HCT116 (cell line): ENCODE data around the gene KCNK6. TPM values are rescaled to one million over a fixed set of nuclear protein-coding genes. Genes with fewer than 3 reads are reported as not detected.
A peak's percentile ranks its signal among the peaks of the same experiment; 100 is the strongest.

Experiments
- ATAC-seq: fragments of 200-7000 bp; cut with Tn5 transposase; 2 replicates; pipeline ENCODE4 v1.9.1; 2020; ENCODE audit warnings: mild to moderate bottlenecking, moderate library complexity
- BruUV-seq: library from RNA; stranded (reverse); fragments of 400-500 nt; replicated peaks from 2 replicates; lab custom pipeline; 2021; lab: Mats Ljungman, UMichigan
- CTCF ChIA-PET: fragments of 300-600 bp; sonication (Branson Sonifier 250); formaldehyde crosslinking; loops from one replicate; lab custom pipeline; 2021; ENCODE audit warnings: antibody characterized with exemption; lab: Charles Lee
- POLR2A ChIA-PET: fragments of 300-600, 350-600 bp; sonication (Branson Sonifier 250); formaldehyde crosslinking; loops from one replicate; lab custom pipeline; 2021; ENCODE audit warnings: antibody characterized with exemption; lab: Charles Lee
- RAD21 ChIA-PET, 2 experiments: fragments of 300-600 bp; sonication (Branson Sonifier 250); formaldehyde crosslinking; loops; one replicate each; lab custom pipeline; 2023; ENCODE audit warnings: low total read pairs in 2 of 2; ENCODE audit not compliant: uncharacterized antibody in 2 of 2, unreplicated experiment in 2 of 2, low non-redundant PET in 1 of 2; lab: Charles Lee
- DNase-seq: peaks from one replicate; pipeline ENCODE4 v3.0.0-alpha.2; 2010; ENCODE audit warnings: low read depth, low spot score
- H2AFZ ChIP-seq: fragments of 200-600 bp; shearing (Covaris generic), sonication (generic); 2 replicates; pipeline ENCODE4 v1.6.1; 2017; ENCODE audit warnings: low read depth, mixed run types, mixed read lengths, antibody characterized with exemption, low read length; ENCODE audit not compliant: poor library complexity, severe bottlenecking
- H3K27ac ChIP-seq: 2 replicates; pipeline ENCODE4 v1.5.1; 2012; ENCODE audit warnings: low read depth, low read length
- H3K27me3 ChIP-seq: fragments of 200-600 bp; sonication (generic); 2 replicates; pipeline ENCODE4 v1.6.1; 2016; ENCODE audit warnings: mixed run types, low read length, mixed read lengths; ENCODE audit not compliant: insufficient read depth
- H3K36me3 ChIP-seq, 2 experiments: fragments of 200-500 bp in 1 of 2; fragments of 200-600 bp in 1 of 2; sonication (Bioruptor generic) in 1 of 2; sonication (generic) in 1 of 2; 2 replicates each; pipeline versions ENCODE4 v1.5.1 to v1.6.1; 2014 to 2016; ENCODE audit warnings: low read length in 2 of 2, inconsistent platforms in 1 of 2, mixed read lengths in 1 of 2, mixed run types in 1 of 2; ENCODE audit not compliant: insufficient read depth in 2 of 2, control insufficient read depth in 1 of 2
- H3K4me1 ChIP-seq, 2 experiments: fragments of 200-600 bp in 1 of 2; sonication (generic) in 1 of 2; 2 replicates each; pipeline versions ENCODE4 v1.5.1 to v1.6.1; 2012 to 2017; ENCODE audit warnings: low read length in 2 of 2, inconsistent platforms in 1 of 2, mild to moderate bottlenecking in 1 of 2, mixed read lengths in 1 of 2, mixed run types in 1 of 2, moderate library complexity in 1 of 2; ENCODE audit not compliant: insufficient read depth in 2 of 2, control insufficient read depth in 1 of 2
- H3K4me2 ChIP-seq: fragments of 200-600 bp; sonication (generic); 2 replicates; pipeline ENCODE4 v1.6.1; 2017; ENCODE audit warnings: mixed run types, low read length, mixed read lengths
- H3K4me3 ChIP-seq, 2 experiments: fragments of 200-600 bp in 1 of 2; sonication (generic) in 1 of 2; replicated peaks in 1 of 2; 2 replicates each; pipeline ENCODE4 v1.5.1; 2011 to 2016; ENCODE audit warnings: low read length in 2 of 2, control low read depth in 1 of 2, low read depth in 1 of 2, mild to moderate bottlenecking in 1 of 2, mixed read lengths in 1 of 2, mixed run types in 1 of 2
- H3K79me2 ChIP-seq: fragments of 200-600 bp; sonication (generic); 2 replicates; pipeline ENCODE4 v1.6.1; 2017; ENCODE audit warnings: mild to moderate bottlenecking, mixed run types, low read length, moderate library complexity, mixed read lengths; ENCODE audit not compliant: insufficient read depth
- H3K9ac ChIP-seq: fragments of 200-600 bp; sonication (generic); 2 replicates; pipeline ENCODE4 v1.6.1; 2016; ENCODE audit warnings: low read length, mixed read lengths
- H3K9me2 ChIP-seq: fragments of 200-600 bp; sonication (generic), shearing (Covaris generic); 2 replicates; pipeline ENCODE4 v1.6.1; 2017; ENCODE audit warnings: mixed run types, mild to moderate bottlenecking, moderate library complexity; ENCODE audit not compliant: insufficient read depth
- H3K9me3 ChIP-seq, 2 experiments: fragments of 200-500 bp in 1 of 2; fragments of 200-600 bp in 1 of 2; sonication (Bioruptor generic) in 1 of 2; sonication (generic) in 1 of 2; 2 replicates each; pipeline ENCODE4 v1.6.1; 2014 to 2017; ENCODE audit warnings: low read length in 2 of 2, mixed read lengths in 2 of 2, inconsistent platforms in 1 of 2, low read depth in 1 of 2, mild to moderate bottlenecking in 1 of 2, mixed run types in 1 of 2, moderate library complexity in 1 of 2; ENCODE audit not compliant: control insufficient read depth in 1 of 2, insufficient read depth in 1 of 2
- H4K20me1 ChIP-seq: fragments of 200-600 bp; sonication (generic), shearing (Covaris generic); 2 replicates; pipeline ENCODE4 v1.6.1; 2017; ENCODE audit warnings: mixed run types, mild to moderate bottlenecking, moderate library complexity; ENCODE audit not compliant: insufficient read depth
- POLR2AphosphoS5 ChIP-seq: IDR thresholded peaks from 2 replicates; pipeline ENCODE4 v1.6.1; 2011; ENCODE audit warnings: mild to moderate bottlenecking, low read depth, low read length, moderate library complexity
- intact Hi-C: fragments of 100-400 bp; cut with micrococcal nuclease; formaldehyde crosslinking; loops from 2 replicates; pipeline ENCODE4 v1.10.0; 2022
- total RNA-seq: library from RNA; stranded (reverse); gene quantifications from one replicate; pipeline ENCODE4 v1.2.1, GENCODE V29; 2021; ENCODE audit not compliant: unreplicated experiment
- TF ChIP-seq, protein P1 (sequence below): IDR thresholded peaks from 2 replicates; pipeline ENCODE4 v1.6.1; 2012; ENCODE audit warnings: low read depth

Gene KCNK6
- total RNA-seq, 1 experiment from 2014 or later, result 11.0 TPM

GRCh38 chr19:38308006-38308766 is 11.5 kb upstream of the KCNK6 start:
- ATAC-seq (no peak), DNase-seq (no peak)
- H3K4me1 ChIP-seq, result peaks cover 11 to 20% of the 10 kb centered on the region in 2 experiments
- peaks cover 10% of the 10 kb centered on the region in 2 experiments; a peak in 3 of 4 replicates for H3K36me3 ChIP-seq
- no peaks in the 10 kb centered on the region for H3K9me3 ChIP-seq
- H3K4me3 ChIP-seq, result no peak overlapping the region
- H3K79me2 ChIP-seq, result peaks cover 22% of the 10 kb centered on the region
- TF ChIP-seq, protein P1, sequence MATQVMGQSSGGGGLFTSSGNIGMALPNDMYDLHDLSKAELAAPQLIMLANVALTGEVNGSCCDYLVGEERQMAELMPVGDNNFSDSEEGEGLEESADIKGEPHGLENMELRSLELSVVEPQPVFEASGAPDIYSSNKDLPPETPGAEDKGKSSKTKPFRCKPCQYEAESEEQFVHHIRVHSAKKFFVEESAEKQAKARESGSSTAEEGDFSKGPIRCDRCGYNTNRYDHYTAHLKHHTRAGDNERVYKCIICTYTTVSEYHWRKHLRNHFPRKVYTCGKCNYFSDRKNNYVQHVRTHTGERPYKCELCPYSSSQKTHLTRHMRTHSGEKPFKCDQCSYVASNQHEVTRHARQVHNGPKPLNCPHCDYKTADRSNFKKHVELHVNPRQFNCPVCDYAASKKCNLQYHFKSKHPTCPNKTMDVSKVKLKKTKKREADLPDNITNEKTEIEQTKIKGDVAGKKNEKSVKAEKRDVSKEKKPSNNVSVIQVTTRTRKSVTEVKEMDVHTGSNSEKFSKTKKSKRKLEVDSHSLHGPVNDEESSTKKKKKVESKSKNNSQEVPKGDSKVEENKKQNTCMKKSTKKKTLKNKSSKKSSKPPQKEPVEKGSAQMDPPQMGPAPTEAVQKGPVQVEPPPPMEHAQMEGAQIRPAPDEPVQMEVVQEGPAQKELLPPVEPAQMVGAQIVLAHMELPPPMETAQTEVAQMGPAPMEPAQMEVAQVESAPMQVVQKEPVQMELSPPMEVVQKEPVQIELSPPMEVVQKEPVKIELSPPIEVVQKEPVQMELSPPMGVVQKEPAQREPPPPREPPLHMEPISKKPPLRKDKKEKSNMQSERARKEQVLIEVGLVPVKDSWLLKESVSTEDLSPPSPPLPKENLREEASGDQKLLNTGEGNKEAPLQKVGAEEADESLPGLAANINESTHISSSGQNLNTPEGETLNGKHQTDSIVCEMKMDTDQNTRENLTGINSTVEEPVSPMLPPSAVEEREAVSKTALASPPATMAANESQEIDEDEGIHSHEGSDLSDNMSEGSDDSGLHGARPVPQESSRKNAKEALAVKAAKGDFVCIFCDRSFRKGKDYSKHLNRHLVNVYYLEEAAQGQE, result no peak
- TF ChIP-seq POLR2AphosphoS5, result 0 out of 2 replicates have a peak, but pooled peaks have one; percentile 16
- H4K20me1 ChIP-seq, result no peaks in the 10 kb centered on the region
- H2AFZ ChIP-seq, result no peak overlapping the region
- CTCF ChIA-PET, result no interaction called here
- RAD21 ChIA-PET, result no interaction called here
- no peak overlapping the region for H3K27ac ChIP-seq
- POLR2A ChIA-PET, result interaction anchor here (1.0 kb wide), 1 partner anchor 11 kb away, joined by 3 read pairs; no protein-coding TSS in a partner anchor
- H3K27me3 ChIP-seq, result no peaks in the 10 kb centered on the region
- H3K9ac ChIP-seq, result 0 out of 2 replicates have a peak overlapping the region, but pooled peaks have one; percentile 8
- no TSS peak for BruUV-seq
- intact Hi-C loops, result no loop called here
- no peak overlapping the region for H3K4me2 ChIP-seq
- H3K9me2 ChIP-seq, result no peaks in the 10 kb centered on the region
